K562 (cell line): ENCODE measurements around the gene ESRRB. TPM values are rescaled to one million over a fixed set of nuclear protein-coding genes. Genes with fewer than 3 reads are reported as not detected.

Experiments
- ATAC-seq: fragments of 200-7000 bp; cut with Tn5 transposase; 3 replicates; pipeline ENCODE4 v1.9.1; 2020; ENCODE audit warnings: moderate library complexity
- BruUV-seq: library from RNA; stranded (reverse); fragments of 400-500 nt; replicated peaks from 2 replicates; lab custom pipeline; 2021; lab: Mats Ljungman, UMichigan
- CTCF ChIA-PET: fragments of 300-600 bp; formaldehyde crosslinking; extraction: SDS; loops from one replicate; lab custom pipeline; 2021; ENCODE audit warnings: low intra/inter-chr PET ratio; lab: Yijun Ruan, JAX
- POLR2A ChIA-PET: fragments of 300-600, 350-650 bp; sonication (Branson Sonifier 250); formaldehyde crosslinking; extraction: SDS; loops from one replicate; lab custom pipeline; 2021; ENCODE audit warnings: antibody characterized with exemption, inconsistent platforms; lab: Yijun Ruan, JAX
- DNase-seq, 4 experiments: peaks; one replicate each; pipeline versions ENCODE4 v3.0.0 to v3.0.0-alpha.2; 2011 to 2018; ENCODE audit warnings: low spot score in 3 of 4, mixed read lengths in 3 of 4; ENCODE audit errors: extremely low read depth in 1 of 4
- FAIRE-seq: peaks from 2 replicates; lab custom pipeline; 2011; peaks lifted over from hg19 to GRCh38; lab: Jason Lieb, UNC
- H2AFZ ChIP-seq: 2 replicates; pipeline ENCODE4 v1.6.0; 2011; ENCODE audit warnings: low read depth, low read length, control low read depth, inconsistent platforms
- H3K27ac ChIP-seq: fragments of 200-600 bp; 3 replicates; pipeline ENCODE4 v1.8.0; 2011; ENCODE audit warnings: low read depth, mild to moderate bottlenecking, control low read depth, inconsistent platforms, low read length, moderate library complexity, mixed read lengths; ENCODE audit errors: extremely low read depth
- H3K27me3 ChIP-seq, 2 experiments: fragments of 300-600 bp in 1 of 2; 2 replicates in 1 of 2; 3 replicates in 1 of 2; pipeline versions ENCODE4 v1.6.0 to v1.8.0; 2011; ENCODE audit warnings: inconsistent platforms in 2 of 2, low read length in 2 of 2, mild to moderate bottlenecking in 1 of 2, mixed read lengths in 1 of 2, moderate library complexity in 1 of 2; ENCODE audit not compliant: control insufficient read depth in 2 of 2, insufficient read depth in 2 of 2
- H3K36me3 ChIP-seq: fragments of 300-600 bp; 3 replicates; pipeline ENCODE4 v1.8.0; 2011; ENCODE audit warnings: mild to moderate bottlenecking, low read length, inconsistent platforms; ENCODE audit not compliant: control insufficient read depth, insufficient read depth
- H3K4me1 ChIP-seq, 2 experiments: fragments of 200-600 bp in 1 of 2; replicated peaks in 1 of 2; 2 replicates in 1 of 2; 3 replicates in 1 of 2; pipeline versions ENCODE4 v1.5.1 to v1.8.0; 2011; ENCODE audit warnings: inconsistent platforms in 2 of 2, low read length in 2 of 2, mild to moderate bottlenecking in 1 of 2, mixed read lengths in 1 of 2, moderate library complexity in 1 of 2; ENCODE audit not compliant: control insufficient read depth in 2 of 2, insufficient read depth in 2 of 2
- H3K4me2 ChIP-seq: 2 replicates; pipeline ENCODE4 v1.6.1; 2011; ENCODE audit warnings: low read length, control low read depth, inconsistent platforms, mixed read lengths; ENCODE audit not compliant: insufficient read depth
- H3K4me3 ChIP-seq: fragments of 200-600 bp; sonication (generic), shearing (Covaris generic); 2 replicates; pipeline ENCODE4 v1.5.1; 2016; ENCODE audit warnings: control low read depth, inconsistent platforms
- H3K79me2 ChIP-seq: fragments of 200-600 bp; 3 replicates; pipeline ENCODE4 v1.8.0; 2011; ENCODE audit warnings: low read length, inconsistent platforms; ENCODE audit not compliant: control insufficient read depth, insufficient read depth
- H3K9ac ChIP-seq, 2 experiments: 2 replicates each; pipeline versions ENCODE4 v1.6.0 to v1.6.1; 2011; ENCODE audit warnings: low read depth in 2 of 2, low read length in 2 of 2, control low read depth in 1 of 2, inconsistent platforms in 1 of 2, mild to moderate bottlenecking in 1 of 2, mixed read lengths in 1 of 2; ENCODE audit not compliant: insufficient read depth in 1 of 2
- H3K9me1 ChIP-seq: one replicate; pipeline ENCODE4 v1.6.0; 2011; ENCODE audit warnings: inconsistent platforms, mild to moderate bottlenecking, low read length, moderate library complexity; ENCODE audit not compliant: control insufficient read depth, insufficient read depth
- H3K9me3 ChIP-seq: replicated peaks from 2 replicates; pipeline ENCODE4 v1.5.1; 2011; ENCODE audit warnings: low read depth, low read length, inconsistent platforms; ENCODE audit not compliant: control insufficient read depth, insufficient read depth
- H4K20me1 ChIP-seq: replicated peaks from 2 replicates; pipeline ENCODE4 v1.6.1; 2011; ENCODE audit warnings: low read length, inconsistent platforms, mixed read lengths; ENCODE audit not compliant: control insufficient read depth, insufficient read depth
- ATF6 ChIP-seq: sonication (generic); formaldehyde crosslinking; IDR thresholded peaks from 2 replicates; pipeline ENCODE4 v1.4.0; 2020; ENCODE audit warnings: mild to moderate bottlenecking, missing genetic modification reagents
- BRCA1 ChIP-seq, 2 experiments: fragments of 450-650 bp in 1 of 2; sonication (generic) in 1 of 2; formaldehyde crosslinking in 1 of 2; IDR thresholded peaks; 2 replicates each; pipeline versions ENCODE4 v1.5.0 to v1.6.1; 2017 to 2020; ENCODE audit warnings: mild to moderate bottlenecking in 1 of 2, missing genetic modification reagents in 1 of 2
- CREB3 ChIP-seq: fragments of 450-650 bp; conservative IDR thresholded peaks from 2 replicates; pipeline ENCODE4 v1.6.1; 2016; ENCODE audit warnings: missing genetic modification characterization, low read depth, mild to moderate bottlenecking, missing compliant biosample characterization, moderate library complexity
- DIDO1 ChIP-seq: fragments of 450-650 bp; IDR thresholded peaks from 2 replicates; pipeline ENCODE4 v1.6.1; 2016; ENCODE audit warnings: low read depth, missing biosample characterization, missing genetic modification characterization
- HLTF ChIP-seq: fragments of 450-650 bp; IDR thresholded peaks from 2 replicates; pipeline ENCODE4 v1.6.1; 2016
- JUN ChIP-seq, 2 experiments: sonication (generic) in 1 of 2; formaldehyde crosslinking in 1 of 2; IDR thresholded peaks; 2 replicates each; pipeline versions ENCODE4 v1.6.1 to v1.8.0; 2012 to 2022; ENCODE audit warnings: borderline replicate concordance in 2 of 2, mild to moderate bottlenecking in 2 of 2, improper control_type of control experiment in 1 of 2, low read depth in 1 of 2, low read length in 1 of 2, missing genetic modification reagents in 1 of 2
- KLF1 ChIP-seq: fragments of 450-650 bp; IDR thresholded peaks from 2 replicates; pipeline ENCODE4 v1.6.1; 2016; ENCODE audit warnings: missing genetic modification characterization, missing compliant biosample characterization
- NR2C1 ChIP-seq, 2 experiments: fragments of 450-650 bp; IDR thresholded peaks; 2 replicates each; pipeline ENCODE4 v1.6.1; 2017; ENCODE audit warnings: mild to moderate bottlenecking in 2 of 2, antibody characterized with exemption in 1 of 2, inconsistent platforms in 1 of 2, missing compliant biosample characterization in 1 of 2, missing genetic modification characterization in 1 of 2
- STAT5A ChIP-seq: IDR thresholded peaks from 2 replicates; pipeline ENCODE4 v1.6.1; 2012; ENCODE audit warnings: low read length, inconsistent platforms, borderline replicate concordance
- THRAP3 ChIP-seq: fragments of 450-650 bp; IDR thresholded peaks from 2 replicates; pipeline ENCODE4 v1.6.1; 2016; ENCODE audit warnings: mild to moderate bottlenecking, inconsistent platforms, borderline replicate concordance
- WGBS: fragments of 100-300 bp; shearing (Covaris generic); methylation state at CpG from one replicate; pipeline ENCODE4 v1.1.6; 2016; ENCODE audit warnings: low coverage, mixed read lengths; ENCODE audit not compliant: insufficient coverage; ENCODE audit errors: missing lambda C conversion rate; 5-methylcytosine and 5-hydroxymethylcytosine counted together
- in situ Hi-C: fragments of 300-500 bp; cut with MboI; formaldehyde crosslinking; loops from 4 replicates; pipeline ENCODE4 v1.15.0; 2018; ENCODE audit warnings: inconsistent platforms, mixed read lengths
- intact Hi-C: fragments of 100-400 bp; cut with micrococcal nuclease; formaldehyde crosslinking; loops from 2 replicates; pipeline ENCODE4 v1.14.2; 2022
- polyA plus RNA-seq, 8 experiments: library from polyadenylated mRNA; depleted of rRNA in 4 of 8; stranded (reverse) in 5 of 8; unstranded in 3 of 8; fragments of >200 nt; fragmentation: Nextera tagmentation in 2 of 8; fragmentation: Illumina TruSeq in 1 of 8; extraction: Ambion mirVana in 2 of 8; extraction: Trizol in 1 of 8; gene quantifications; 2 replicates each; pipeline versions ENCODE4 v1.2.1 to v1.2.3, GENCODE V29; 2011 to 2014; ENCODE audit warnings: inconsistent platforms in 1 of 8, missing spikeins in 1 of 8
- total RNA-seq, 7 experiments: library from RNA; depleted of rRNA in 6 of 7; stranded (reverse); fragments of >200 nt in 6 of 7; fragmentation: Illumina TruSeq in 2 of 7; extraction: Trizol in 2 of 7; gene quantifications; 2 replicates each; pipeline versions ENCODE4 v1.2.1 to v1.2.3, GENCODE V29; 2011 to 2021; ENCODE audit warnings: low replicate concordance in 1 of 7

Gene ESRRB
- total and polyA plus RNA-seq, 9 of the 15 experiments (the other 6 are each of a cell fraction or from before 2014, with no cell fraction given) = 3.2 to 24.7 (median 14.5) TPM

GRCh38 chr14:76446486-76446885 is 70.5 kb downstream of the ESRRB start:
- ATAC-seq (no peak), DNase-seq (no peak), FAIRE-seq (no peak)
- H3K36me3 ChIP-seq = peaks cover 6% of the 10 kb centered on the region; the same call in 2 of the 3 replicates
- WGBS = 32% methylated on average over 2 of the region's 2 CpGs
- intact Hi-C loops = no loop called here
- H4K20me1 ChIP-seq = no peaks in the 10 kb centered on the region
- H3K9me3 ChIP-seq = no peaks in the 10 kb centered on the region
- H3K4me2 ChIP-seq = no peak overlapping the region
- H3K4me3 ChIP-seq = no peak overlapping the region
- CTCF ChIA-PET = no interaction called here
- H3K9ac ChIP-seq = no peak overlapping the region
- H3K9me1 ChIP-seq = no peaks in the 10 kb centered on the region
- BruUV-seq = no TSS peak
- H3K27ac ChIP-seq = no peak overlapping the region
- in situ Hi-C loops = no loop called here
- POLR2A ChIA-PET = interaction anchor here (0.6 to 1.6 kb wide), 2 partner anchors 12 to 13 kb away, joined by 3 read pairs; no protein-coding TSS in a partner anchor
- no peak overlapping the region for H2AFZ ChIP-seq
- H3K27me3 ChIP-seq = no peaks in the 10 kb centered on the region
- no peaks in the 10 kb centered on the region for H3K79me2 ChIP-seq
- no peak for TF ChIP-seq HLTF
- TF ChIP-seq DIDO1 (tag) = no peak
- TF ChIP-seq JUN (IDR thresholded peaks at IDR 0.05; ENCODE audit: borderline replicate concordance, low read depth, low read length) = no peak
- TF ChIP-seq JUN (CRISPR knock-in tag; IDR thresholded peaks at IDR 0.05; ENCODE audit: borderline replicate concordance) = no peak
- TF ChIP-seq STAT5A = no peak
- no peak for TF ChIP-seq KLF1 (tag)
- TF ChIP-seq ATF6 (CRISPR knock-in tag) = no peak
- TF ChIP-seq BRCA1 (IDR thresholded peaks at IDR 0.05) = no peak
- no peak for TF ChIP-seq BRCA1 (CRISPR knock-in tag; IDR thresholded peaks at IDR 0.05)
- TF ChIP-seq CREB3 (tag) = no peak
- TF ChIP-seq THRAP3 = no peak
- no peak for TF ChIP-seq NR2C1 (IDR thresholded peaks at IDR 0.05)
- TF ChIP-seq NR2C1 (tag; IDR thresholded peaks at IDR 0.05) = no peak
- TF ChIP-seq, all 486 proteins: peak for 0
- H3K4me1 ChIP-seq = no peaks in the 10 kb centered on the region
